GM21737 (cell line): ENCODE data around the gene ABI3BP.

Source experiments
- ATAC-seq: cut with Tn5 transposase; IDR thresholded peaks from one replicate; pipeline ENCODE4 v1.9.1; 2021; ENCODE audit warnings: mild to moderate bottlenecking, moderate library complexity; ENCODE audit not compliant: unreplicated experiment

The ABI3BP gene

DNA sequence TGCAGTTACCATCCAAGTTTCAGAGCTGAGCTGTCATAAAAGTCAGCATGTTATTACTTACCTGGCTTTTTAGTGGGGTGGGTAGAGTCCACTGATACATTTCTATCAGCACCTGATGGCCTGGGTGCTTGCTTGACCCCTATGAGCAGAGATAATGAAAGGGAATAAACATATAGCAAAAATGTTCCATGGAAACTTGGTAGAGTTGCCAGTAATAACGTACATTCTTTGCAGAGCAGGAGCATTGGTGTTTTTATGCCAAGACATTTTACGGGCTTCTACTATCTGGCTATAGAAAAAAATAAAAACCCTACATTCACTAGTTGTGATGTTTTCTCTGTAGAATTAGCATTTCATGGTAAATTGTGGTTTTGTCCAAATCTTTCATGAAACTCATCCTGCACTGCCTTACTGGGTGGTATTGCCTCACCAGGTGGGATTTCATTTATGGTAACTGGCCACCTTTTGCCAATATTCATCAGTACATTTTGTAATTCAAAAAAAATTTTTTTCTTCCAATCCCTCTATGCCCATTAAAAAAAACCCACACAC, 213.1 kb downstream of the ABI3BP start:
- ATAC-seq = no peak

DNA sequence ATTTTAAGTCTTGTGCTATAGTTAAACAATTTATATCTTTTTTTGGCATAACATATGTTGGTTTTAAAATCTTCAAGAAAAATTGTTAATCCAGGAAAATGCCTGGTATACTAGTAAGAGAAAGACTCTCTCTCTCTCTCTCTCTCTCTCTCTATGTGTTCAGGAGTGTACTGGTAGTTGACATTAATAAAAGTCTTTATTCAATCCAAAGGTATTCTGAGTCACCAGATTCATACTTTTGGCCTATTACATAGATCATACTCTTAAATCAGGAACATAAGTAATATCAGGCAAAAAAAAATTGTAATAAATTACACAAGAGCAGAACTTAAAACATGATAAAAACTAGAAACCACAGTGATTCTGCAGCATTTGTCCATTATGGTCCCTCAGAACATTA, 213.7 kb downstream of the ABI3BP start:
- ATAC-seq = no peak

DNA sequence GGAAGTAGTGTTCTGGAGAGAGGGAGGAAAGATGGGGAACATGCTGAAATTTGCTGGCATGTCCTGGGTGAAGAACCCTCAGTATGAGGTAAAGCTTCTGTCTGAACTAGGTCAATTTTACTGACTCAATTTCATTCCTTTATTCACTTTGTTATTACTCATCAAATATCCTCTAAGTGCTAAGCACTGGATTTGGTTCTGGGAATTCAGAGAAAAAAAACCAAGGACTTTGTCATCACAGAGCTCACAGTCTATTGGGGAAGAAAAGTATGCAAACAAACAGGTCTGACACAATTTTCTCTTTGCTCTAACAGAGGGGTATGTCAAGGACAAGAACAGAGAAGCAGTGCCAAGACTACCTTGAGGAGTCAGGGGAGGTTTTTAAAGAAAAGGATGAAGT, 215.9 kb downstream of the ABI3BP start:
- no peak for ATAC-seq

DNA sequence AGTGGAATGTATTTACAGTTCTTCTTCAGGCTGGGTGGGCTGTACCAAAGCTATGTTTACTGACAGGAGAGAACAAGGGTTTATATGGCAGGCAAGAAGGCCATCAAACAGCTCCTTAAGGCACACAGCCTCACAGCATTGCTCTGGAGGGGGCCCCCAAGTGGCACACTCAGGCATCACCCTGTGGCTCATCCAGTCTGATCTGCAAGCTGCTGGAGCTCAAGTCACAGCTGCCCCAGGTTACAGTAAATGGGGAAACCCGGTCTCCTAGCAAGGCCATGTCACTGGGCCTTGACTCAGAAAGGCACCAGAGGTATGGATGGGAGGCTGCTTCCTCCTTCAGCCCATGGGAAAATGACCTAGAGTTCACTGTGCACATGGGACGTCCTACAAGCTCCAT, 216.5 kb downstream of the ABI3BP start:
- ATAC-seq = no peak

DNA sequence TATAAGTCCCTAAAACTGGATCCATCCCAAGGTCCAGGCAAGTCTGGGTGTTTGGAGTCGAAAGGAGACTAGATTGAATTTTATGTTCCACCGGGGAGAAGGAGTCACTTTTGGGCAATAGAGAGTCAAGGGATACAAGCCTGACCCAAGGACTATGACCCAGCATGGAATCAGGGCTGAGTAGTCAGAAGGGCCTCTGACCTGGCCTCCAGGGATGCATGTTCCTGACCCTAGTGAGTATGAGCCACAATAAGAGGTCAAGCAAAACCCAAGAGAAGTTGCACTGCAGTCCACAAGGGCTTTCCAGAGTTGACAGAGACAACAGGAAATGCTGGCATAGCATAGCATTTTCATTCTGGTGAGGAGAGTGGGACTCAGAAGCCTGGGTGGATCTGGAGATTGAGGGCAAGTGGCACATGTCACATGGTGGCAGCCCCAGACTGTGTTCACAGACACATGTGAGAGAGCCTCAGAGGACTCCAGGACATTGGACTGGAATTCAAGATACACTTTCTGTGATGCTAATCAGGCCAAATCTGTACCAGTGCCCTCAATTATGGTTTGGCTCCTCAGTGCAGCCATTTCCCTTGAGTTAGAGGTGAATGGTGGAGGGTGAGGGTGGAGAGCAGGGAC, 217.0 kb downstream of the ABI3BP start:
- no peak for ATAC-seq

DNA sequence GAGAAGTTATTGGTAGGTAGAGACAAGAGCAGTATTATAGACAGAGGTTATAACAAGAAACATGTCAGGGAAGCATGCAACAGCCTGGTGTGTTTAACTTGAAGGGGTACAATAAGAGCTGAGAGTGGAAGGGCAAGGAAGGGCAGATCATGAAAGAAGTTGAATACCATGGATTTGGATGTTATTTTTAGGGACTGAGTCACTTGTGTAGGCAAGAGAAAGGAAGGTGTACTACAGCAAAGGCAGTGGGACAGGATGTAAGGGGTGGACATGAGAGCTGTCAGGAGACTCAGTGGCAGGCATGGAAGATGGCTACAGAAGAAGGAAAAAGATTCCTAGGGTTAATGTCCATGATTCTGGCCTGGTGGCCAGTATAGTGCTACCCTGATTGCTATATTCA, 217.6 kb downstream of the ABI3BP start:
- ATAC-seq = no peak

DNA sequence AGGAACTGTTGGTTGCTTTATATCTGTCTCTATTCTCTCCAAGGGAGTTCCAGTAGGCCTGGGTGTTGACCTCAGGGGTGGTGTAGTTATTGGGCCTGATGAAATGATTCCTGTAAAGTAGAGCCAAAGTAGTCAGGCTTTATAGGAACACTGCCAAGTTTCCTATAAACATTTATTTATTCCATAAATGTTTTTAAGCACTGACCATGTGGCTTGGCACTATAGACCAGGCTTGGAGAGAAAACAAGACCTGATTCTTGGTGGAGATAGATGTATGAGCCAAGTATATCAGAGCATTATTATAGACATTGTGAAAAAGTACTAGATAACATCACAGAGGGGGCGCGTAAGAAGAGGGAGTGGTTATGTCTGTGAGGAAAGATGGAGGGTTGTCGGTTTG, 218.0 kb downstream of the ABI3BP start:
- no peak for ATAC-seq

DNA sequence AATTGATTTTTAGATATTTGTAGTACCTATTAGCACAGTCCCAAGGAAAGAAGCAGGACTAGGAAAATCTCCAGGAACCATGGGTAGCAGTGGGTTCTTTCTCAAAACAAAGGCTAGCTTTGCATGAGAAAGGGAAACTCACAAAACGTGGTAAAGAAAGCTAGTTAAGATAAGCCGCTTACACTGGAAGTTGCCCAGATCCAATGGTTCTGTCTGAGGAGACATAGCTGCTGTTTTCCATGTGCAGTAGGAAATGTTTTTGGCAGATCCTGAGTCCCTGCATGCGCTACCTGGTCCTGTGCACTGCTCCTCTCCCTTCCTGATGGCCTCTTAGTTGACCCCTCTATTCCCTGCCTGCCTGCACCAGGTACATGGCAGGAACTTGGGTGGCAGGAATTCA, 223.5 kb downstream of the ABI3BP start:
- ATAC-seq = no peak

DNA sequence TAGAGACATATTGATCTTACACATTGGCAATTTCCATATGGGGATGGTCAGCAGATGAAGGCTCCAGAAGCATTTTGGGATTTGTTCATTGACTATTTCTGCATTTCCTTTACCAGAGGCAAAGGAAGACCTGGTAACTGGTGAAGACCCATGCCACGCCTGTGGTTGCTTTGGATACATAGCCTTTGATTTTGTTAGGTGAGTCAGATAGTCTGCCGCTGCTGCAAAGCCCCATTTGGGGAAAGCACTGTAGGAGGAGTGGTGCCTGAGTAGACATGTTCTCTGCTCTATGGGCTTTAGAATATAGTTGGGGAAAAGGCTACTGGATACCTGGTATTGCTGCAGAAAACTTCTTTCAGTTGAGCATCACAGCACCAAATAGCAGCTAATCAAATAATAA, 227.2 kb downstream of the ABI3BP start:
- no peak for ATAC-seq

DNA sequence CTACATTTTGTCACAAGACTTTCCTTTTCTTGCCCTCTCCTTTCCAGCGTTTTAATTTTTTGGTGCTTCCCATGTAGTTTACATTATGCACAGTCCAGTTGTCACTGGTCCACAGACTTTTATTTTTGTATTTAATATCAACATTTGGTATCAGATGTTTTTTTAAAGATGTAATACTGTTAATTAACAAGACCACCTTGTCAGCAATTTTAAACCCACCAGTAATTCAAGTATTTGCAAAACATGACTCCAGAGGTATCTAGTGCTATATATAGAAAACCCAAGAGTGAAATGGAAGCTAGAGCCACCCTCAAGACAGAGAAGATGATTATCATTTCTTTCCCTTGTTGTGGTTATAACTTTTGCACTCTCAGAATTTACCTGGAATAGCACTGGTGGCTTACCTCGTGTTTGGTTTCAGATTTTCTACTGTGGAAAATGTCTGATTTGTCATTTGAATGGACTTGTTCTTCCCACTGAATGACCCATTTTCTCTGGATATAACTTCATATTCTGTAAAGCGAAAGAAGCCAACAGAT, 227.7 kb downstream of the ABI3BP start:
- ATAC-seq = no peak

DNA sequence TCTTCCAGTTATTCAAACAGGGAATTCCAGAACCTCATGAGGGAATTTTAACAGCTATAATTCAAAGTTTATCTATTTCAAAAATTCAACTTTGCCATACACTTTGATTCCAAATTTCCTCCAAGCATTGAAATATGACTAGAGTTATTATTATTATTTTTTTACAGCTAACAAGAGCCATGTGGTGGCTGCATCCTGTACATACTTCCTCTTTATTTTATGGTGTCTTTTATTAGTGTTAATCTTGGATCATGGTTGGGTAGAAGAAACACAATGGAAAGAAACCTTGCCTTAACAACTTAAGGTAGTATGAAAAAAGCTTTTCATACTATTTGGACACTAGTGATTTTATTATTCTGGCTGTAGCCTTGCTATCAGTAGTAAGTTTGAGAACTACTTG, 231.3 kb downstream of the ABI3BP start:
- no peak for ATAC-seq

DNA sequence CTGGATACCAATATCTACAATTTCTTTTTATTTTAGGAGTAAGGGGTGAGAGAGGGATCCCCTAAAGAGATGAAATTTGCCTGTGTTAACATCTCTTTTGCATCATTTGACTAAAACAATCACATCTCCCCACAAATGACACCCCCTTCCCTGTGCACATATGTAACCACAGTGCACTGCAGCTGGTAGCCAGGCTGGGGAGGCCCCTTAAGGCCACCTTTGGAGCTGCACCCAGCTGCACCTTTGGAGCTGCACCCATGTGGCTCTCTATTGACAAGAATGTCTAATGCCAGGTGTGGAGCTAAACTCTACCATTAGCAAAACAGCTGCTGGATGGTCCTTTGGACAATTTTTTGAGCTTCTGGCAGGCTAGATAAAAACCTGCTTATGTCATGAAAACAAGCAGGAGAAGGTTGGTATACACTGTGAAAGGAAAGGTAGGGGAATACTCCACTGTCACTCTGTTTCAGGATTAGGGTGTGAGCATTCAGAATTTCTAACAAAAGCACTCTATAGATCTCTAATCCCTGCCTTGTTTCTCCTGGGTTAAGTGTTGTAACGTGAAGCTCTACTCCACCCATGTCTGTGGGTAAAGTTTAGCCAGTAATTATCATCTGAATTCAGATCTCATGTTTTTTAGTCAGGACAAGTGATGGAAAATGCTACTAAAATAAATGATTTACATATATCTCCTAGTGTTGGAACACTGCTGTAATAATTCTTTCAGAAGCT, 231.8 kb downstream of the ABI3BP start:
- ATAC-seq = no peak

DNA sequence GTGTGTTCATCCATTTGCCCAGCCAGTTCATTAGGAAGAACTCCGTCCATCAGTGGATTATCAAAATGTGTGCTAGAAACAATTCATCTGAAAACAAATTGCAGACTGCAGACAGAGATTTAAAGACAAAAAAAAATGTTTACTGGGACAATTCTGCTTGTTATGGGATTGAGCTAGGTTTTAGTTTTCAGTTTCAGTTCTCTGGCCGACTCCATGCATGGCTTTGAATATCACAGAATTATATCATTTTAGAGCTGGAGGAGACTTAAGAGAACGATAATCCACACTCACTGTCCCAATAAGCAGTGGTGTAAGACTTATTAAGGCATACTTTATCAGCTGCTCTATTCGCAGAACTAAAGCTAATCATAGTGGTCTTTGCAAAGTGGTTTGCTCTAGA, 232.8 kb downstream of the ABI3BP start:
- ATAC-seq = no peak

DNA sequence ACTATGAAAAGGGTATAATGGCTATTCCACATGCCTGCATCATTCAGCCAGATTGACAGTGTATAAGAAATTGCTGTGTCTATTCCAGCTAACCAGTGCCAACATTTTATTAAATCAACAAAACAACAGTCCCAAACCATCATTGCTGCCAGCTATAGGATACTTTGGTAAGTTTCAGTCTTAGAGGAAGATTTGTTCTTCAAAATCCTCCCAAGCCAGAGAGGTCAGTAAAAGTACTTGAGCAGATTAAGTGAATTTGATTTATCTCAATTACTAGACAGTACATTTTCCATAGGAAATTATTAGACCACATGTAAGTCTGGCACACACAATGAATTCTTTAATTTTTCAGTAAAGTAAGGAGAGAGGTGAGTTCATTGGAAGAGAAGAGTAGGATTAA, 233.3 kb downstream of the ABI3BP start:
- no peak for ATAC-seq

DNA sequence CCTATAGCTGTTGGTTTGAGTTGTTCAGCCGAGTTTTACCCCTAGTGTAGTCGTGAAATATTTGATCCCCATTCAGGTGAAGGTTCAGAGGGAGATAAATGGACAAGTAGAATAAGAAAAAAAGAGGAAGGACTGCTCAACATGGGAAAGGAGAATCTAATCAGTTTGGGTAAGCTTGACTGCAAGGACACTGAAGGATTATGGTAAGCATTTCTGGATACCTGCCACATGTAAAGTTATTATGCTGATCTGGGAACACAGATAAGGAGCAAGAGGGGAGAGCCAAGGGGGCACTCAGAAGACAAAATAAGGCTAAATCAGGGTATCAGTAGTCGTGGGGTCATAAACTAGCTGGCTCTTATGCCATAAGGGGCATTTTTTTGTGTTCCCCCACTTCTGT, 234.1 kb downstream of the ABI3BP start:
- ATAC-seq = no peak

DNA sequence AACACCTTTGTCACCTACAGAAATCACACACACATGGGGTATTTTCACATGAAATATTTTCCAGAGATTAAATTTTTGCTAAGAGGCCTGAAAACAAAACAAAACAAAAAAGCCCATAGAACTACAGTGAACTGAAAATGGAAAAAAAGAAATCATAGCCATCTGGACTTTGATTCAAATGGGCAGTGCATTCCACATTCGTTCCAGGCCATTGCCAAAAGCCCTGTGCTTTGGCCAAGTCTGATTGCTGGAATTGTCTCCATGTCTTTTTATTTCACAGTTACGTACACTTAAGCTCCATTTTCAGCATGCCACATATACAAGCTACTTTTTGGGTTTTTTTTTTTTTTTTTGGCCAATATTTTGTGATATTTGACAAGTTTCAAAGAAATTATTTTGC, 236.8 kb downstream of the ABI3BP start:
- no peak for ATAC-seq

DNA sequence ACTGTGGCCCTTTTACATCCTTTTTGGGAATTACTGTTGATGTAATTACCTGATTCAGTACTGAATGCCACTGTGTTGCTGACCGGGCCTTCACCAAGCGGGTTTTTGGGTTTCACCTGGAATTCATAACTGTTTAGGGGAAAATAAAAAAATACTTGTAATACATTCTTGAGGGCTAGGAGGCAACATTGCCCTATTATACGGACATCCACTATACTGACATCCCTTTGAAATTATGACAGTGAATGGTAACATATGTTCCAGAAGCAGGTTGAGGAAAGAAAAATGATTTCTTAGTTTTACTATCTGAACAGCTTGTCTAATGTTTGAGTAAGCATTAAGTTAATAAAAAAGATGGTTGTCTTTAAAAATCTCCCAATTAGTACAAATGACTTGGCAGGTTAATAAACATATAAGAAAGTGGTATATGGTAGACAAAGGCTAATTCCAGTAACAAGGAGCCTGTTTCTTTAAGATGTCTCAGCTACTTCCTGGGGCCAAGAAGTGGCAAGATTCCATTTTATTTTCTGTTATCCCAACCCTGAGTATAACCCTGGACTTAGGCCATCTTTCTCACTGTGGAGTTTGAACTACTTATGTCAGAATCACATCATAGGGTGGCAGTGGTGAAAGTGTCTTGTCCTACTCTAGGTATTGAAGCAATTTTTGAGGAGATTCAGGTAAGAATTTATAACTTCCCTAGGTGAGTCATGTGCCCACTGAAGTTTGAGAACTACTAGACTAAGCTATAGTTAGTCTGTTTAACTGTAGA, 238.5 kb downstream of the ABI3BP start:
- no peak for ATAC-seq

DNA sequence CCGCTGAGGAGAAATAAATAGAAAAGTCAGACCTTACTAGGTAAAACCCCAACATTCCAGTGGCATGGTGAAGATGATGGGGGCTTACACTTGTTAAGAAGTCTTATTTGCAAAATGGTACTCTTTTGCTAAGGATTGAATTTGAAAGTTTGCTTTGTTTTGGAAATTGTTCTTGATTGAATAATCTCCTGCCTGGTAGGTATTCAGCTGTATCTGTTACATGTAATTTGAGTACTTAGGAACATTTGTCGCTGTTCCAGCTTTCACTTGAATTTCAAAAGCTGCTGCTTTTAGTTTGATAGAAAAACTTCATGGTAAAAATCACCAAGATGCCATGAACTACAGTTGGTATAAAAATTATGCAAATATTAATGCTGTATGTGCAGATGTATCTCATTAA, 239.4 kb downstream of the ABI3BP start:
- no peak for ATAC-seq

DNA sequence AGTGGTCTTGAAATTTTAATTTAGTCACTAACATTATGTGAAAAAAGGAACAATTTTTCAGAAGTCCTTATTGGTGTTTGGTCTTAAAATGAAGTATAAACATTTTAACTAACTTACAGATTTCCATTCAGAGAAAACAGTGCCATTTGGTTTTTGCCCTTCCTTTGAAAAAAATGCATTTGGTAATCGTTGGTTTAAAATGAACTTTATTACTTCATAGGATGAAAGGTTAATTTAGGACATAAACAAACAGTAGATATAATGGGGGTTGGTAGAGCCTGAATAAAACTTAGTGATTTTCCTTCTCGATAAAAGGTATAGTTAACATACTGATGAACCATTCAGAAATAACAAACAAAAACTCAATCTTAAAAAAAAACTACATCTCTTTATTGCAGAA, 244.3 kb downstream of the ABI3BP start:
- no peak for ATAC-seq

DNA sequence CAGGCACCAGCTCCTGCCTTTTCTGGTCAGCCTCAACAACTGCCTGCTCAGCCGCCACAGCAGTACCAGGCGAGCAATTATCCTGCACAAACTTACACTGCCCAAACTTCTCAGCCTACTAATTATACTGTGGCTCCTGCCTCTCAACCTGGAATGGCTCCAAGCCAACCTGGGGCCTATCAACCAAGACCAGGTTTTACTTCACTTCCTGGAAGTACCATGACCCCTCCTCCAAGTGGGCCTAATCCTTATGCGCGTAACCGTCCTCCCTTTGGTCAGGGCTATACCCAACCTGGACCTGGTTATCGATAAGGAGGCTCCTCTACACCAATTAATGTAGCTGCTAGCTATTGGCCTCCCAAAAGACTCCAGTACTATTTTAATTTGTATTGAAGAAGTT, 245.0 kb downstream of the ABI3BP start:
- no peak for ATAC-seq

DNA sequence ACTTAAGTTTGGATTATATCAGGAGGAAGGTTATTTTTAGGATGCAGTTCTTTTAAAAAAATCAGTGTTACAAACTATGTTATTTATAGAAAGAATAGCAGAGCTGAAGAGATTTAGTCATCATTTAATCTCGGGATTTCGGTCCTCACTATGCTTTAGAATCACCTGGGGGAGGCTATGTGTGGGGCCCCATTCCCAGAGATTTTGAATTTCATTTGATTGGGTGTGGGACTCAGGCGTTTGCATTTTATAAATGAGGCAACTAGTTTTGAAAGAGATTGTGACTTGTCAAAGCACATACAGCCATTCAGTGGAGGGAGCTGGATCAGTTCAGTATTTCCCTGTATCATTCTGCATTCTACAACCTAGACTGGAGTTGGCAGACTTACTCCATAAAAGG, 247.1 kb downstream of the ABI3BP start:
- ATAC-seq = no peak

DNA sequence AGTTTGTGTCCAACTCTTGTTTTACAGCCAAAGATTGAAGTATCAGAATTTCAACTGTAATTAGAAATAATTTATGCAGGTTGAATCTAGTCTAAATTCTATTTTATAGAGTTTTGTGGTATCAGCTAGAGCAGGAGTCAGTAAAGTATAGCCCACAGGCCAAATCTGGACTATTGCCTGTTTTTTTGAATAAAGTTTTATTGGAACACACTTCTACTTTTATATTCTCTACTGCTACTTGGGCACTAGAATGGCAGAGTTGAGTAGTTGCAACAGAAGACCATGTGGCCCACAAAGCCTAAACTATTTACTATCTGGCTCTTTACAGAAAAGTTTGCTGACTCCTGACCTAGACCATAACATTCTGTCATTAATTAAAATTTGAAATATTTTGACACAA, 247.6 kb downstream of the ABI3BP start:
- no peak for ATAC-seq
